ENCODE data around the gene CHST13.

CHST13 gene

DNA sequence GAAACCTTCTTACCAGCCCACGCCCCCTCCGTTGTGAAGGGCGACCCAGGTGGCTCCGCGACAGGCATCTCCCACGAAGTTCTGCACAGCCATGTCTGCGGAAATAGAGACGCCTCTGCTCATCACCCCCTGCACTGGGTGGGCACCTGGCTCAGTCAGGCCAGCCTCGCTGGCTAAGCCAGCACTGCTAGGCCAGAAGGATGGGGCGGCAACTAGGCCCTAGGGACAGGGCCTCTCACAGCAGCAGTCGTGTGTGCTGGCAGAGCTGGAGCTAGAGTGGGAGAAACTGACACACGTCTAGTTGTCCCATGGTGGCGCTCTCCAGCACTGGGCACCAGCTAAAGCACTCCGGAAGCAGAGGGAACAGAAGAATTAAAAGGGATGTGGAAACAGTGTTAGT, 35.8 kb upstream of the CHST13 start:
- DNase-seq (ENCODE audit: low spot score): no peak

GRCh38 chr3:126488886-126489569, 34.9 kb upstream of the CHST13 start:
- no peak for DNase-seq (ENCODE audit: low spot score)

- DNase-seq (ENCODE audit: low spot score): no peak
Observed at GRCh38 chr3:126490619-126491018, 33.3 kb upstream of the CHST13 start.

GRCh38 chr3:126491221-126492013, 32.5 kb upstream of the CHST13 start:
- DNase-seq (ENCODE audit: low spot score): no peak

DNA sequence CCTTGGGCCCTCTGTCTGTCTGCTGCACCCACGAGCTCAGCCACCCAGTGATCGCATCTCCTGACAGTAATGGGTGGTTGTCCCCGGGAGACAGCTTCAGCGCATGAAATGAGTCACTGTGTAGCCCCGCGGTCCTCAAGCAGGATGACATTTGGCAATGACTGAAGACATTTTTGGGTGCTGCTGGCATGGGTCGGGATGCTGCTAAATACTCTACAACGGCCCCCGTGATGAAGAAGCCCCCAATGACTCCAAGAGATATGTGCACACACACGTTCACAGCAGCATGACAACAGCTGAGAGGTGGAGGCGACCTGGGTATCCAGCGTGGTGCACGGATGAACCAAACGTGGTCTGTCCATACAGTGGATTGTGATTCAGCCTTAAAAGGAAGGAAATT, 30.9 kb upstream of the CHST13 start:
- DNase-seq (ENCODE audit: low spot score): no peak

- DNase-seq (ENCODE audit: low spot score): no peak
Observed at GRCh38 chr3:126493739-126494138, 30.2 kb upstream of the CHST13 start.

GRCh38 chr3:126494204-126494969, 29.6 kb upstream of the CHST13 start:
- peak; percentile 35 for DNase-seq (ENCODE audit: low spot score)

- DNase-seq (ENCODE audit: low spot score): no peak
Observed at GRCh38 chr3:126494970-126495230, 29.1 kb upstream of the CHST13 start.

DNA sequence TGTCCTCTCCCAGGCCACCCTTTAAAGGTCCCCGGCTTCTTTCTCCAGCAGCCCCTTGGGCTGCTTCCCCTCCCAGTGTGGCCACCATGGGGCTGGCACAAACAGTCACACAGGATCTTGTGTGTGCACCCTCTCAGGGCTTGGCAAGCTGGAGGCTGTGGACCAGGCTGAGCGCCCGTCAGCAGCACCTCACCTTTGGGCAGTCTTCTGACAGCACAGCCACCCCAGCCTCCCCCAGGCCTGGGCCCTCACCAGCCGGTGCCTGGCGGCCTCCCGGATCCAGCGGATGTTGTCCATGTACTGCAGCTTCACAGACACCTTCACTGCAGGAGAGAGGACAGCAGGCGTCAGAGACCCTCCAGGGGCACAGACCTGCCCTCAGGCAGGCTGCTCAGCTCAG, 28.2 kb upstream of the CHST13 start:
- DNase-seq (ENCODE audit: low spot score): no peak

GRCh38 chr3:126496894-126497850, 26.8 kb upstream of the CHST13 start:
- no peak for DNase-seq (ENCODE audit: low spot score)

DNA sequence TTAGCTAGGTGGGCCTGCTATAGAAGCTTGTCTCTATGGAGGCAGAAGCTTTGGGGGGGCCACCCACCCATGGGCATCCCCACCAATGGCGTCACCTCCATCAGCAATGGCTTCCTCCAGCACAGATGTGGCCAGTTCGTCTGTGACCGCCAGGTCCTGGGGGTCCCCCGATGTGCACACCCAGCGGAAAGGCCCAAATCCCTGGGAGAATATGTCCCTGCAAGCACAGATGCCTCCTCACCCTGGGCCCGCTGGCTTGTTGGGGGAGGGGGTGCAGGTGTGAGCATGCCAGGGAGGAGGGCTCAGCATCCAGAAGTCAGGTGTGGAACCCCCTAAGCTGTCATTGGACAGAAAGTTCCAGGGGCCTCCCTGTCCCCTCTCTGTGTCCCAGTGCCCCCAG, 26.0 kb upstream of the CHST13 start:
- DNase-seq (ENCODE audit: low spot score): no peak

GRCh38 chr3:126498461-126498860, 25.5 kb upstream of the CHST13 start:
- no peak for DNase-seq (ENCODE audit: low spot score)

GRCh38 chr3:126498929-126499328, 25.0 kb upstream of the CHST13 start:
- no peak for DNase-seq (ENCODE audit: low spot score)

- DNase-seq (ENCODE audit: low spot score): no peak
Observed at GRCh38 chr3:126499401-126499800, 24.6 kb upstream of the CHST13 start.

GRCh38 chr3:126500016-126500415, 23.9 kb upstream of the CHST13 start:
- no peak for DNase-seq (ENCODE audit: low spot score)

DNA sequence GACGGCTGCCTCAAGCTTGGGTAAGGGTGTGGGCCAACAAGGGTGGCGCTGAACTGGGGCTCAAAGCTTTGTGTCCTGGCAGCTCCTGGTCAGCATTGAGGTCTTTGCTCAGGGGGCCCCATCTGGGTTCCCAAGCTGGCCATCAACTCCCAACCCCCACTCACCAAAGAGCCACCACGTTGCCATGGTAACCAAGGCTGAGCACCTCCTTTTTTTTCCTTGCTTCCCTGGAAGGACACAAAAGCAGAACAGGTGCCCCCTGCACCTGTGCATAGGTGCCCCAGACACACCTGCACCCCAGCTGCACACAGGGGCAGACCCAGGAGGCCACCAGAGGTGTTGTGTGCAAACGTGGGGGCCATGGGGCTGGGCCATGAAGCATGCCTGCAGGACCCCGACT, 22.9 kb upstream of the CHST13 start:
- DNase-seq (ENCODE audit: low spot score): no peak

DNA sequence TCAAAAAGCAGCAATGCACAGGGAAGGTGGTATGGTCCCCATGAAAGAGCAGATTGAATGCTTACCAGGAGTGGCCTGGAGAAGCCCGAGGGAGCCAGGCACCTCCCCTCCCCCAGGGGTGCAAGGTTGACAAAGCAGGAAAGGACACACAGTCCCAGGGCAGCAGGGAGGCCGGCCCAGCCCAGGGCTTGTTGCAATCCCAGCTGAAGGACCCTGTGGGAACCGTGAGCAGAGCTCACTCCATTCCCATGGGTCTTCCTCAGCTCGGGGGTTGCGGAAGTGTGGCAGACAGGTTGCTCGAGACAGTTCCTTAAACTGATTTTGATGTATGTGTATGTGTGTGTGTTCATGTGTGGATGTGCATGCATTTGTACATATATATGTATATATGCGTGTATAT, 22.2 kb upstream of the CHST13 start:
- no peak for DNase-seq (ENCODE audit: low spot score)

DNA sequence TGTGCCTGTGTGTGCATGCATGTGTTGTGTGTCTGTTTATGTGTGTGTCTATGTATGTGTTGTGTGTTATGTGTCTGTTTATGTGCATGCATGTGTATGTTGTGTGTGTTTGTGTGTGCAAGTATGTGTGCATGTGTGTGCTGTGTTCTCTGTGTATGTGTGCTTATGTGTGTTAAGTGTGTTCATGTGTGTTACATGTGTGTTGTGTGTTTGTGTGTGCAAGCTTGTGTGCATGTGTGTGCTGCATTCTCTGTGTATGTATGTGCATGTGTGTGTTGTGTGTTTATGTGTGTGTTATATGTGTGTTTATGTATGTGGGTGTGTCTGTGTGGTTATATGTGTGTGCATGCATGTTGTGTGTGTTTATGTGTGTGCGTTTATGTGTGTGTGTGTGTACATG, 21.3 kb upstream of the CHST13 start:
- DNase-seq (ENCODE audit: low spot score): no peak

DNA sequence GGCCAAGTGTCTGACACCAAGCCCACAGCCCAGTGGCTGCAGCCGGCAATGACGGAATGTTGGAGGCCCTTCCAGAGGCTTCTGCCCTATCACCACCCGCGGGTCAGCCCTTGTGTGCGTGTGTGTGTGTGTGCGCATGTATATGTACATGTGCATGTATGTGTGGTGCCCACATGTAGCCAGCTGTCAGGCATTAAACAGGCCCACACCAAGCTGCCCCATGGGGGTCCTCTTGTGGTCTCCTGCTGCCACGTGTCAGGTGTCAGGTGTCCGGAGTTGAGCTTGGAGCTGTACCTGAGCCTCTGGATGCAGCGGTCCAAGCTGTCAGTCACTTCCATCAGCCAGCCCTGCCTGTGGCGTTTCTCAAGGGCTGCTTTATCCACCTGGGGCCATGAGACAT, 20.3 kb upstream of the CHST13 start:
- DNase-seq (ENCODE audit: low spot score): no peak

DNA sequence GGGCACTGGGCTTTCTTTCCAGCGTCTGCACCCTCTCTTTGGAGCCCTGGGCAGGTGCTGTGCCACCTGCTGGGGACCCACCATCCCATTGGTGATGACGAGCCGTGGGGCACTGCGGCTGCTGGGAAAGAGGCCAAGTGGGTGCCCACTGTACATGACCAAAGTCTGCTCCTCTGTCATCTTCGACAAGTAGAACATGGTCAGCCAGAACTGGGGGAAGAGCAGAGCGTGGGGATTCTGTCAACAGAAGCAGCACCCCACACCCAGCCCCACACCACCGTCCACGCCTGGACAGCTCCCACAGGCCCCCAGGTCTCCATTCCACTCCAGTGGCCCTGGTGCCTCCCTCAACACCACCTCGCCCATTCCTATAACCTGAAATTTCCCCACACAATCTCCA, 16.1 kb upstream of the CHST13 start:
- no peak for DNase-seq (ENCODE audit: low spot score)

DNA sequence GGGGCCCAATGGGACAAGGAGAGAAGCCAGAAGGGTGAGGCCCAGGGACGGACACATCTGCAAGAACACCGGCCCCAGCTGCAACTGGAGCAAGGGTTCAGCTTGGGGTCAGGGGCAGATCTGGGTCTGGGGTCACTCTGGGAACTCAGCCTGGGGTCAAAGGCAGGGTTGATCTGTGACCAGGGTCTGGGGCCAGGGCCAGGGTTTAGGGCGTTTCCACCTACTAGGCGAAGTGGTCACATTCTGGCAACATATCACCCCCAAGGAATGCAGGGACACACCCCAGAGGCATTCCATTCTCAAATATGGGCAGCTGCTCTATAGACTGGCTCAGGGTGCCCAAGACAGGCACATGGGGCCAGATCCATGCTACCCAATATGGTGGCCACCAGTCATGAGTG, 15.4 kb upstream of the CHST13 start:
- DNase-seq (ENCODE audit: low spot score): no peak

Data from Ammon's horn (tissue), 1 donor.